NCI-H1105 treated with DMSO at 0.1 percent for 48 hours (cell line): ENCODE data around the gene LCE3B.

ENCODE experiments used
- DNase-seq: peaks from one replicate; lab custom pipeline; 2025; lab: John Stamatoyannopoulos, UW

The LCE3B gene

GRCh38 chr1:152658649-152659048, 45.0 kb downstream of the LCE3B start:
- no peak for DNase-seq

GRCh38 chr1:152663098-152663497, 49.5 kb downstream of the LCE3B start, which contains the start of gene LCE2D:
TSS of gene LCE2D (plus strand) at chr1:152663380. CDS start at chr1:152664106, 726 bp downstream.
- DNase-seq: no peak
